ENCODE data around the gene ABI2.
"Not testable (repeated sequence)": the region's sequence is repeated elsewhere in the genome, so short reads cannot be mapped to it uniquely, and the experiment has no call there.

The ABI2 gene

DNA sequence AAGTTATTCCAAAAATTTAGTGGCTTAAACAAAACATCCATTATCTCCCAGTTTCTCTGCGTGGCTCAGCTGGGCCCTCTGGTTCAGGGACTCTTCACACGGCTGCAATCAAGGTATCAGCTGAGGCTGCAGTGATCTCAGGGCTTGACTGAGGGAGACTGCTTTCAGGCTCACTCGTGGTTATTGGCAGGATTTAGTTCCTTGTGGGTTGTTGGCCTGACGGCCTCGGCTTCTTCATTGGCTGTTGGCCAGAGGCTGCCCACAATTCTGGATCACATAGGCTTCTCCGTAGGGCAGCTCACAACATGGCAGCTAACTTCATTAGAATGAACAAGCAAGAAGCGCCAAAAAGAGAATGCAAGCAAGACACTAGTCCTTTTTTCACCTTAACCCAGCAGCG is 90.1 kb downstream of the ABI2 start:
- DNase-seq (ENCODE audit: low spot score), result no peak
- in situ Hi-C loops (cut with MboI; ENCODE audit: low pct_unique_long_range_greater_than_20kb, low sequenced_read_pairs, unreplicated experiment), result no loop called here
- TF ChIP-seq, protein P1, sequence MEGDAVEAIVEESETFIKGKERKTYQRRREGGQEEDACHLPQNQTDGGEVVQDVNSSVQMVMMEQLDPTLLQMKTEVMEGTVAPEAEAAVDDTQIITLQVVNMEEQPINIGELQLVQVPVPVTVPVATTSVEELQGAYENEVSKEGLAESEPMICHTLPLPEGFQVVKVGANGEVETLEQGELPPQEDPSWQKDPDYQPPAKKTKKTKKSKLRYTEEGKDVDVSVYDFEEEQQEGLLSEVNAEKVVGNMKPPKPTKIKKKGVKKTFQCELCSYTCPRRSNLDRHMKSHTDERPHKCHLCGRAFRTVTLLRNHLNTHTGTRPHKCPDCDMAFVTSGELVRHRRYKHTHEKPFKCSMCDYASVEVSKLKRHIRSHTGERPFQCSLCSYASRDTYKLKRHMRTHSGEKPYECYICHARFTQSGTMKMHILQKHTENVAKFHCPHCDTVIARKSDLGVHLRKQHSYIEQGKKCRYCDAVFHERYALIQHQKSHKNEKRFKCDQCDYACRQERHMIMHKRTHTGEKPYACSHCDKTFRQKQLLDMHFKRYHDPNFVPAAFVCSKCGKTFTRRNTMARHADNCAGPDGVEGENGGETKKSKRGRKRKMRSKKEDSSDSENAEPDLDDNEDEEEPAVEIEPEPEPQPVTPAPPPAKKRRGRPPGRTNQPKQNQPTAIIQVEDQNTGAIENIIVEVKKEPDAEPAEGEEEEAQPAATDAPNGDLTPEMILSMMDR (IDR thresholded peaks at IDR 0.05; ENCODE audit: extremely low read depth, insufficient read depth, missing control alignments), result no peak

DNA sequence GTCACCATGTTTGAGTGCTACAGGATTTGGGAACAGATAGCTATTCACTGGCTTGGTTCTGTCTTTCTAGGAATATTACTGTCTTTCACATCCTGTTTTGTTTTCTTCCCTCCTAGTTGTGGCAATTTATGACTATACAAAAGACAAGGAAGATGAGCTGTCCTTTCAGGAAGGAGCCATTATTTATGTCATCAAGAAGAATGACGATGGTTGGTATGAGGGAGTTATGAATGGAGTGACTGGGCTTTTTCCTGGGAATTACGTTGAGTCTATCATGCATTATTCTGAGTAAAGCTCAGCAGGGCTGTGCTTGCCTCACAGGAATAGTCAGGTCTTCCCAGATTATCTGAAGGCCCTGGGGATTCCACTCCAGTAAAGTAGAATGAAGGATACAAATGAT is 98.9 kb downstream of the ABI2 start:
- TF ChIP-seq, protein P1 (IDR thresholded peaks at IDR 0.05; ENCODE audit: extremely low read depth, insufficient read depth, missing control alignments), result no peak
- DNase-seq (ENCODE audit: low spot score), result no peak
- in situ Hi-C loops (cut with MboI; ENCODE audit: low pct_unique_long_range_greater_than_20kb, low sequenced_read_pairs, unreplicated experiment), result no loop called here

DNA sequence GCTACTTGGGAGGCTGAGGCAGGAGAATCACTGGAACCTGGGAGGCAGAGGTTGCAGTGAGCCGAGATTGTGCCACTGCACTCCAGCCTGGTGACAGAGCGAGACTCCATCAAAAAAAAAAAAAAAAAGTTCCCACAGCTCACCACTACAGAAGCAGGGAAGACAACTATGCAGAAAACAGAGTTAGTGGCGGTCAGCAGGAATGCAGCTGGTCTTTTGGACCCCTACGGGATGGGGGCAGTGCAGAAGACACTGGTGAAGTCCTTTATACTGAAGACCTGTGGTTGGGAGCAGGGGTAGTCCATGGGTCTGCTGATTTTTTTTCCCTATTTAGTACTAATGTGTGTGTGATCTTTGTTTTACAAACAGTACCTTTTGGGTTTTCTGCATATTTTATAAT is 101.4 kb downstream of the ABI2 start:
- DNase-seq (ENCODE audit: low spot score); in situ Hi-C loops (cut with MboI; ENCODE audit: low pct_unique_long_range_greater_than_20kb, low sequenced_read_pairs, unreplicated experiment): not testable (repeated sequence)

DNA sequence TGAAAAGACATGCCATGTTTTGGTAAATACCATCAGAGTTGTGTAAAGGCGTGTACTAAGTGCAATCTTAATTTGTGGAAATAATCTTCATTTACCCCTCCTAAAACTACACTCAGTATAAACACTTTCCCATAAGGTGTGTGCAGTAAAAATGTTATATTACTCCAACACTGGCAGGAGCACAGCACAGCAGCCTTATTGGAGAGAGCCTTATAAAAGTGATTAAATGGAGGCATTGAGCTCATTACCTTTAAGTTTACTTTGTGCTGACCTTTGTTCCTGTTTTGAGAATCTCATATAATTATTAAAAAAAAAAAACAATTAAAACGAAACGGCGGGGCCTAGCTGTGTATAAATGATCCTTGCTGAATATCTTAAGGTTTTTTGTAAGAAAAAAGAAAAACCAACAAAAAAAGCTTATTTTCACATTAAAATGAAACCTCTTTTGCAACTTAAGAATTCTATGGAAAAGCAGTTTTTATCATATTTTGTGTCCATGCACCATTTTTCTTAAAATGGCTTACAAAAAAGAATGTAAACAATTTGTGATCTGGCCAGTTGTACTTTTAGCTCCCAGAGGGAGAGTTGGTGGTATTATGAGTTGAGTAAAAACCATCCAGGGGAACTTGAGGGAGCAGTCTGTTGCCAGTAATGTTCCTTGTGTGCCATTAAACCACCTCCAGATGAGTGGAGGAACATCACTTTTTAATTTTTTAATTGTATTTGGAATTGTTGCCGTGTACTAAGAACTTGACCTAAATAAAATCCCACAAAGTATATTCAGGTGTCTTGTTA is 103.4 kb downstream of the ABI2 start:
- TF ChIP-seq, protein P1 (IDR thresholded peaks at IDR 0.05; ENCODE audit: extremely low read depth, insufficient read depth, missing control alignments), result no peak
- in situ Hi-C loops (cut with MboI; ENCODE audit: low pct_unique_long_range_greater_than_20kb, low sequenced_read_pairs, unreplicated experiment), result no loop called here
- no peak for DNase-seq (ENCODE audit: low spot score)

DNA sequence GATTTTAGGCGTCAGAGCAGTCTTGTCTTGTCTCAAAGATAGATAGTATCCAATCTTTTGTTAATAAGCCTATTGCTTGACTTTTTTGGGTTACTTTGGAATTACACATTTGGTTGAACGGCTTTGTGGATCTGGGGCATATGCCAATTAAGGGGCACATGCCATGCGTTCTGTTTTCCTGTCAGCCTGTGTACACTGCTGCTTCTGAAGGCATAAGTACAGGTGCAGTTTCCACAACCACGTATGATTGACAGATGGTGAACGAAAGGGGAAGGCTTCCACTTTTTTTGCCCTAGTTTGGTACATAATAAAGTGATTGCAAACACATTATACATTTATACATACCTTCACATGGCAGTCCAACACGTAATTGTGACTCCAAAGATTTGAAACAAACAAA is 104.6 kb downstream of the ABI2 start:
- DNase-seq (ENCODE audit: low spot score), result no peak
- in situ Hi-C loops (cut with MboI; ENCODE audit: low pct_unique_long_range_greater_than_20kb, low sequenced_read_pairs, unreplicated experiment), result no loop called here
- TF ChIP-seq, protein P1 (IDR thresholded peaks at IDR 0.05; ENCODE audit: extremely low read depth, insufficient read depth, missing control alignments), result no peak

DNA sequence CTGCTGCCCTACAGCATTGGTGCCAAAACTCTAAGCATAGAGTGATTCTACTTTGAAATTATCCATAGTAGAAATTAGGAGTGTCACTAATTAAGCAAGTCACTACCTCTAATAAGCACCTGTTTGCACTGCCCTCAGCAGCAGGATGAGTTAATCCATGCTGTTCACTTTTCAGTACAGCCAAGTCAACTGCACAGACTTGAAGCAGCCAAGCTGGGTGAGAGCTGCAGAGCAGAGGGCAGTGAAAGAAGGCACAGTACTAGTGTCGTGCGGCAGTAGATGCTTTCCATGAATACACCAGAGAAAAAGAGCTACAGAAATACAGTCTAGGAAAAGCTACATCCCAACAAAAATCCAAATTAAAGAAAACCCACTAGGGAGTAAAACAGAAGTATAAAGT is 108.3 kb downstream of the ABI2 start:
- no peak for DNase-seq (ENCODE audit: low spot score)
- TF ChIP-seq, protein P1 (IDR thresholded peaks at IDR 0.05; ENCODE audit: extremely low read depth, insufficient read depth, missing control alignments), result no peak
- in situ Hi-C loops (cut with MboI; ENCODE audit: low pct_unique_long_range_greater_than_20kb, low sequenced_read_pairs, unreplicated experiment), result no loop called here

DNA sequence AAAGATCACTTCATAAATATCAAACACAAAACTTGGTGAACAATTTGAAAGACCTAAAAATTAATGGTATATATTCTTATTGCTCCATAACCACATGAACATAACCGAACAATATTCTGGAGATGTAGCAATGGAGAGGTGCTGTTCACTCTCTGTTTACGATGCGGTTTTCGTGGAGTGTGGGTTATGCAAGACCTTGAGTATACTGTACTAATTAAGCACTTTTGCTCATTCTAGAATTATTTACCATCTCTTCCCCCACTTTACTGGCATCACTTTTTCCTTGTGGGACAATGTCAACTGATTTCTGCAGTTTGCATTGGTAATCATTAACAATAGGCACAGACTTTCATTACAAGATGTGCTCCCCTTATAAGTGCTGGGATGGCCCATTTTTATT is 109.3 kb downstream of the ABI2 start:
- no peak for DNase-seq (ENCODE audit: low spot score)
- TF ChIP-seq, protein P1 (IDR thresholded peaks at IDR 0.05; ENCODE audit: extremely low read depth, insufficient read depth, missing control alignments), result no peak
- in situ Hi-C loops (cut with MboI; ENCODE audit: low pct_unique_long_range_greater_than_20kb, low sequenced_read_pairs, unreplicated experiment), result no loop called here
